SK-N-MC (cell line): ENCODE data around the gene SNX20.

Experiments used
- EZH2 ChIP-seq: fragments of 200-600 bp; sonication (generic); IDR thresholded peaks from one replicate; pipeline ENCODE4 v1.6.1; 2017; ENCODE audit warnings: antibody characterized with exemption
- POLR2AphosphoS5 ChIP-seq: IDR thresholded peaks from 2 replicates; pipeline ENCODE4 v1.6.1; 2012; ENCODE audit warnings: mild to moderate bottlenecking, low read depth, low read length, borderline replicate concordance

DNA sequence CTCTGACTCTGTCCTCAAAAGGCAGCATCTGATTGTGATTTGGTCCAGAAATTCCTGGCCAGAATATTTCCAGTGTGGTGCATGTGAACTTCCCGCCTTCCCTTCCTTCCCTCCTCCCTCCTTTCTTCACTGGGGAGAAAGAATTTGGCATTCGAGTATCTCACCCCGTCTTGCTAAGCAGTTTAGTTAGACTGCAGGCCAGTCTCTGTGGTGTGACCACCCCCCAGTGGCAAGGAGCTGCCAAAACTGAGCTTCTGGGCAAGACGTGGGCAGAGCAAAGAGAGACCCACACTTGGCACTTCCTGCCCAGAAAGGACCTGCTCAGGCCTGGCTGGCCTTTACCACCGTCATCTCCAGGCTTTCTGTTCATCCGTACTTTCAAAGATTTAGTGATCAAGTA is 36.4 kb downstream of the SNX20 start:
- TF ChIP-seq POLR2AphosphoS5: no peak
- no peak for TF ChIP-seq EZH2
